GM12878 (cell line): ENCODE measurements around the gene RGS16. TPM values are rescaled to one million over a fixed set of nuclear protein-coding genes. Genes with fewer than 3 reads are reported as not detected.

Source experiments
- ATAC-seq: fragments of 200-7000 bp; cut with Tn5 transposase; 3 replicates; pipeline ENCODE4 v1.9.1; 2020; ENCODE audit warnings: mild to moderate bottlenecking, moderate library complexity
- BruUV-seq: library from RNA; stranded (reverse); fragments of 400-500 nt; replicated peaks from 2 replicates; lab custom pipeline; 2021; lab: Mats Ljungman, UMichigan
- CTCF ChIA-PET: fragments of 300-600 bp; sonication (Branson Sonifier 250); formaldehyde crosslinking; extraction: SDS; loops from one replicate; lab custom pipeline; 2021; ENCODE audit warnings: inconsistent platforms; lab: Yijun Ruan, JAX
- POLR2A ChIA-PET: fragments of 350-600 bp; formaldehyde crosslinking; extraction: SDS; loops from one replicate; lab custom pipeline; 2021; ENCODE audit warnings: inconsistent platforms; lab: Charles Lee
- RAD21 ChIA-PET: fragments of 300-600 bp; sonication (Branson Sonifier 250); formaldehyde crosslinking; loops from one replicate; lab custom pipeline; 2023; ENCODE audit warnings: antibody characterized with exemption; ENCODE audit not compliant: unreplicated experiment; lab: Charles Lee
- SMC1A ChIA-PET: fragments of 300-600 bp; sonication (Branson Sonifier 250); formaldehyde crosslinking; loops from one replicate; lab custom pipeline; 2023; ENCODE audit not compliant: unreplicated experiment, uncharacterized antibody; lab: Charles Lee
- DNase-seq: peaks from one replicate; pipeline ENCODE4 v3.0.0-alpha.2; 2011; ENCODE audit warnings: low read depth, low spot score
- FAIRE-seq: peaks from 3 replicates; lab custom pipeline; 2011; peaks lifted over from hg19 to GRCh38; lab: Jason Lieb, UNC
- H2AFZ ChIP-seq: 2 replicates; pipeline ENCODE4 v1.6.0; 2011; ENCODE audit warnings: low read depth, low read length, control low read depth; ENCODE audit not compliant: control insufficient read depth
- H3K27ac ChIP-seq: 2 replicates; pipeline ENCODE4 v1.5.1; 2011; ENCODE audit warnings: control low read depth; ENCODE audit not compliant: control insufficient read depth, insufficient read depth
- H3K27me3 ChIP-seq, 2 experiments: replicated peaks in 1 of 2; 2 replicates each; pipeline versions ENCODE4 v1.6.0 to v1.6.1; 2011; ENCODE audit warnings: low read length in 1 of 2; ENCODE audit not compliant: control insufficient read depth in 2 of 2, insufficient read depth in 2 of 2
- H3K36me3 ChIP-seq, 2 experiments: 2 replicates each; pipeline ENCODE4 v1.5.1; 2011; ENCODE audit warnings: low read length in 1 of 2; ENCODE audit not compliant: control insufficient read depth in 2 of 2, insufficient read depth in 2 of 2
- H3K4me1 ChIP-seq: 2 replicates; pipeline ENCODE4 v1.6.1; 2011; ENCODE audit warnings: mild to moderate bottlenecking, low read length, moderate library complexity, mixed read lengths; ENCODE audit not compliant: control insufficient read depth, insufficient read depth
- H3K4me2 ChIP-seq: 2 replicates; pipeline ENCODE4 v1.6.0; 2011; ENCODE audit warnings: control low read depth; ENCODE audit not compliant: control insufficient read depth, insufficient read depth
- H3K4me3 ChIP-seq: fragments of 200-600 bp; sonication (generic); 2 replicates; pipeline ENCODE4 v1.5.1; 2016
- H3K79me2 ChIP-seq: 2 replicates; pipeline ENCODE4 v1.6.0; 2011; ENCODE audit warnings: low read length; ENCODE audit not compliant: control insufficient read depth, insufficient read depth
- H3K9ac ChIP-seq: 2 replicates; pipeline ENCODE4 v1.8.0; 2011; ENCODE audit warnings: low read length, control low read depth, mixed read lengths; ENCODE audit not compliant: control insufficient read depth, insufficient read depth
- H3K9me3 ChIP-seq: replicated peaks from 3 replicates; pipeline ENCODE4 v1.5.1; 2011; ENCODE audit warnings: mild to moderate bottlenecking, low read length; ENCODE audit not compliant: control insufficient read depth, insufficient read depth
- H4K20me1 ChIP-seq: 2 replicates; pipeline ENCODE4 v1.6.0; 2011; ENCODE audit not compliant: control insufficient read depth, insufficient read depth
- EP300 ChIP-seq, 2 experiments: fragments of 150-350 bp in 1 of 2; IDR thresholded peaks; 2 replicates each; pipeline ENCODE4 v1.6.1; 2011 to 2012; ENCODE audit warnings: low read depth in 2 of 2, low read length in 2 of 2, borderline replicate concordance in 1 of 2, improper control_type of control experiment in 1 of 2, inconsistent platforms in 1 of 2; ENCODE audit not compliant: control insufficient read depth in 1 of 2
- HCFC1 ChIP-seq: fragments of 150-350 bp; IDR thresholded peaks from 2 replicates; pipeline ENCODE4 v1.6.1; 2014; ENCODE audit warnings: low read length
- IRF4 ChIP-seq: IDR thresholded peaks from 2 replicates; pipeline ENCODE4 v1.6.1; 2011; ENCODE audit warnings: low read depth, low read length
- NBN ChIP-seq: fragments of 450-650 bp; IDR thresholded peaks from 2 replicates; pipeline ENCODE4 v1.6.1; 2016
- NFXL1 ChIP-seq: fragments of 450-650 bp; IDR thresholded peaks from 2 replicates; pipeline ENCODE4 v1.6.1; 2017; ENCODE audit warnings: antibody characterized with exemption, mild to moderate bottlenecking, borderline replicate concordance
- NFYA ChIP-seq: IDR thresholded peaks from 2 replicates; pipeline ENCODE4 v1.6.1; 2011; ENCODE audit warnings: low read depth, mild to moderate bottlenecking, low read length, improper control_type of control experiment, borderline replicate concordance
- POLR2A ChIP-seq: IDR thresholded peaks from 2 replicates; pipeline ENCODE4 v1.6.1; 2011; ENCODE audit warnings: low read depth, mild to moderate bottlenecking, low read length
- POLR2AphosphoS5 ChIP-seq: IDR thresholded peaks from 2 replicates; pipeline ENCODE4 v1.6.1; 2011; ENCODE audit warnings: mild to moderate bottlenecking, low read length, inconsistent platforms
- SMARCA5 ChIP-seq: fragments of 450-650 bp; IDR thresholded peaks from 2 replicates; pipeline ENCODE4 v1.6.1; 2017; ENCODE audit warnings: mild to moderate bottlenecking
- SUZ12 ChIP-seq: fragments of 200-600 bp; sonication (generic); IDR thresholded peaks from one replicate; pipeline ENCODE4 v1.6.1; 2018; ENCODE audit warnings: antibody characterized with exemption, mild to moderate bottlenecking; ENCODE audit not compliant: unreplicated experiment
- TCF12 ChIP-seq: IDR thresholded peaks from 2 replicates; pipeline ENCODE4 v1.6.1; 2011; ENCODE audit warnings: low read depth, mild to moderate bottlenecking, low read length
- TCF7 ChIP-seq: IDR thresholded peaks from 2 replicates; pipeline ENCODE4 v1.6.1; 2014; ENCODE audit warnings: antibody characterized with exemption, borderline replicate concordance
- ZNF274 ChIP-seq: IDR thresholded peaks from one replicate; pipeline ENCODE4 v1.8.0; 2011; ENCODE audit not compliant: insufficient read length, insufficient read depth
- WGBS: methylation state at CpG from one replicate; pipeline ENCODE4 v1.1.6; 2016; ENCODE audit warnings: low lambda C conversion rate; ENCODE audit not compliant: insufficient replicate concordance, insufficient coverage; ENCODE audit errors: missing lambda C conversion rate; 5-methylcytosine and 5-hydroxymethylcytosine counted together
- in situ Hi-C: fragments of 300-500 bp; cut with MboI; formaldehyde crosslinking; loops from 9 replicates; pipeline ENCODE4 v1.14.3; 2018; ENCODE audit warnings: mixed read lengths
- intact Hi-C: fragments of 100-400 bp; cut with micrococcal nuclease; formaldehyde crosslinking; loops from one replicate; pipeline ENCODE4 v1.14.2; 2022; ENCODE audit not compliant: unreplicated experiment
- polyA plus RNA-seq, 11 experiments: library from polyadenylated mRNA; depleted of rRNA in 4 of 11; unstranded in 6 of 11; stranded (reverse) in 5 of 11; fragments of >200 nt; fragmentation: Nextera tagmentation in 4 of 11; fragmentation: Illumina TruSeq in 1 of 11; extraction: Ambion mirVana in 4 of 11; extraction: Trizol in 1 of 11; gene quantifications; 1 replicate in 1 of 11; 2 replicates in 10 of 11; pipeline versions ENCODE4 v1.2.1 to v1.2.3, GENCODE V29; 2011 to 2016; ENCODE audit warnings: inconsistent platforms in 2 of 11, missing spikeins in 2 of 11, low read depth in 1 of 11
- total RNA-seq, 4 experiments: library from RNA; depleted of rRNA in 3 of 4; stranded (reverse); fragments of >200 nt in 3 of 4; fragmentation: Illumina TruSeq in 1 of 4; extraction: Trizol in 1 of 4; gene quantifications; 2 replicates each; pipeline versions ENCODE4 v1.2.1 to v1.2.3, GENCODE V29; 2013 to 2021
- TF ChIP-seq, protein P1 (sequence below): IDR thresholded peaks from 2 replicates; pipeline ENCODE4 v1.6.1; 2012; ENCODE audit warnings: improper control_type of control experiment, low read depth, low read length; ENCODE audit not compliant: insufficient replicate concordance
- TF ChIP-seq, protein P2 (sequence below): IDR thresholded peaks from 2 replicates; pipeline ENCODE4 v1.6.1; 2011; ENCODE audit warnings: low read depth, mild to moderate bottlenecking, low read length, moderate library complexity, borderline replicate concordance; ENCODE audit errors: extremely low read depth
- TF ChIP-seq, protein P3 (sequence below): fragments of 450-650 bp; IDR thresholded peaks from 2 replicates; pipeline ENCODE4 v1.6.1; 2016; ENCODE audit warnings: mild to moderate bottlenecking

Gene RGS16
- total and polyA plus RNA-seq, 10 of the 15 experiments (the other 5 are each of a cell fraction or from before 2014, with no cell fraction given): 16.4 to 58.2 (median 44.6) TPM

DNA sequence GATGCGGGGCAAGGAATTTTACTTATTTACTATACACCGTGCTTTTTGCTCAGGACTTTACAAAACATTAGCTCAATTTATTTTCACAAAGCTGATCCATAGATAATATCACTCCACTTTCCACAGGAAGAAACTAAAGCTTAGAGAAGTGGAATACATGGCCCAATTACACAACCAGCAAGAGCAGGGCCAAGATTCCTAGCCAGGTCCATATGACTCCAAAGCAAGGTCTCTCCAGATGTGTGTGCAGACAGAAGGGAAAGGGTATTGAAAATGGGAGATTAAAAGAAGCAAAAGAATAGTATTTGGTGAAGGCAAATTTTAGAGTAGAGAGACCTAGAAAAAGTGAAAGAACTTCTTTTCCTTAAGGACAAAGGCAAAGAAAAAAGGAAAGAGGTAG, 49.8 kb upstream of the RGS16 start:
- intact Hi-C loops (no loop called here), in situ Hi-C loops (no loop called here)
- no peak for FAIRE-seq
- no TSS peak for BruUV-seq
- Histone ChIP-seq H4K20me1 (no peaks in the 10 kb centered on the region), H3K79me2 (no peaks in the 10 kb centered on the region), H3K9ac (no peak overlapping the region), H3K27ac (no peak overlapping the region), H3K36me3 (no peaks in the 10 kb centered on the region), H3K27me3 (no peaks in the 10 kb centered on the region), H2AFZ (no peak overlapping the region), H3K4me3 (no peak overlapping the region), H3K4me2 (no peak overlapping the region), H3K9me3 (no peaks in the 10 kb centered on the region), H3K4me1 (peaks cover 24% of the 10 kb centered on the region; the same call in 1 of the 2 replicates)
- no peak for TF ChIP-seq NFXL1
- TF ChIP-seq EP300 (IDR thresholded peaks at IDR 0.05; ENCODE audit: borderline replicate concordance in 1 of 2, control insufficient read depth in 1 of 2, low read depth in 2 of 2, low read length in 2 of 2): no peak
- TF ChIP-seq, protein P1, sequence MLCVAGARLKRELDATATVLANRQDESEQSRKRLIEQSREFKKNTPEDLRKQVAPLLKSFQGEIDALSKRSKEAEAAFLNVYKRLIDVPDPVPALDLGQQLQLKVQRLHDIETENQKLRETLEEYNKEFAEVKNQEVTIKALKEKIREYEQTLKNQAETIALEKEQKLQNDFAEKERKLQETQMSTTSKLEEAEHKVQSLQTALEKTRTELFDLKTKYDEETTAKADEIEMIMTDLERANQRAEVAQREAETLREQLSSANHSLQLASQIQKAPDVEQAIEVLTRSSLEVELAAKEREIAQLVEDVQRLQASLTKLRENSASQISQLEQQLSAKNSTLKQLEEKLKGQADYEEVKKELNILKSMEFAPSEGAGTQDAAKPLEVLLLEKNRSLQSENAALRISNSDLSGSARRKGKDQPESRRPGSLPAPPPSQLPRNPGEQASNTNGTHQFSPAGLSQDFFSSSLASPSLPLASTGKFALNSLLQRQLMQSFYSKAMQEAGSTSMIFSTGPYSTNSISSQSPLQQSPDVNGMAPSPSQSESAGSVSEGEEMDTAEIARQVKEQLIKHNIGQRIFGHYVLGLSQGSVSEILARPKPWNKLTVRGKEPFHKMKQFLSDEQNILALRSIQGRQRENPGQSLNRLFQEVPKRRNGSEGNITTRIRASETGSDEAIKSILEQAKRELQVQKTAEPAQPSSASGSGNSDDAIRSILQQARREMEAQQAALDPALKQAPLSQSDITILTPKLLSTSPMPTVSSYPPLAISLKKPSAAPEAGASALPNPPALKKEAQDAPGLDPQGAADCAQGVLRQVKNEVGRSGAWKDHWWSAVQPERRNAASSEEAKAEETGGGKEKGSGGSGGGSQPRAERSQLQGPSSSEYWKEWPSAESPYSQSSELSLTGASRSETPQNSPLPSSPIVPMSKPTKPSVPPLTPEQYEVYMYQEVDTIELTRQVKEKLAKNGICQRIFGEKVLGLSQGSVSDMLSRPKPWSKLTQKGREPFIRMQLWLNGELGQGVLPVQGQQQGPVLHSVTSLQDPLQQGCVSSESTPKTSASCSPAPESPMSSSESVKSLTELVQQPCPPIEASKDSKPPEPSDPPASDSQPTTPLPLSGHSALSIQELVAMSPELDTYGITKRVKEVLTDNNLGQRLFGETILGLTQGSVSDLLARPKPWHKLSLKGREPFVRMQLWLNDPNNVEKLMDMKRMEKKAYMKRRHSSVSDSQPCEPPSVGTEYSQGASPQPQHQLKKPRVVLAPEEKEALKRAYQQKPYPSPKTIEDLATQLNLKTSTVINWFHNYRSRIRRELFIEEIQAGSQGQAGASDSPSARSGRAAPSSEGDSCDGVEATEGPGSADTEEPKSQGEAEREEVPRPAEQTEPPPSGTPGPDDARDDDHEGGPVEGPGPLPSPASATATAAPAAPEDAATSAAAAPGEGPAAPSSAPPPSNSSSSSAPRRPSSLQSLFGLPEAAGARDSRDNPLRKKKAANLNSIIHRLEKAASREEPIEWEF: no peak
- TF ChIP-seq TCF12: no peak
- TF ChIP-seq NBN: no peak
- no peak for TF ChIP-seq TCF7
- TF ChIP-seq IRF4: no peak
- TF ChIP-seq, protein P2, sequence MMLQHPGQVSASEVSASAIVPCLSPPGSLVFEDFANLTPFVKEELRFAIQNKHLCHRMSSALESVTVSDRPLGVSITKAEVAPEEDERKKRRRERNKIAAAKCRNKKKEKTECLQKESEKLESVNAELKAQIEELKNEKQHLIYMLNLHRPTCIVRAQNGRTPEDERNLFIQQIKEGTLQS: no peak
- TF ChIP-seq, protein P3, sequence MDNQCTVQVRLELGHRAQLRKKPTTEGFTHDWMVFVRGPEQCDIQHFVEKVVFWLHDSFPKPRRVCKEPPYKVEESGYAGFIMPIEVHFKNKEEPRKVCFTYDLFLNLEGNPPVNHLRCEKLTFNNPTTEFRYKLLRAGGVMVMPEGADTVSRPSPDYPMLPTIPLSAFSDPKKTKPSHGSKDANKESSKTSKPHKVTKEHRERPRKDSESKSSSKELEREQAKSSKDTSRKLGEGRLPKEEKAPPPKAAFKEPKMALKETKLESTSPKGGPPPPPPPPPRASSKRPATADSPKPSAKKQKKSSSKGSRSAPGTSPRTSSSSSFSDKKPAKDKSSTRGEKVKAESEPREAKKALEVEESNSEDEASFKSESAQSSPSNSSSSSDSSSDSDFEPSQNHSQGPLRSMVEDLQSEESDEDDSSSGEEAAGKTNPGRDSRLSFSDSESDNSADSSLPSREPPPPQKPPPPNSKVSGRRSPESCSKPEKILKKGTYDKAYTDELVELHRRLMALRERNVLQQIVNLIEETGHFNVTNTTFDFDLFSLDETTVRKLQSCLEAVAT: no peak
- no peak for TF ChIP-seq POLR2AphosphoS5
- no peak for TF ChIP-seq POLR2A
- no peak for TF ChIP-seq SUZ12
- TF ChIP-seq SMARCA5: no peak
- TF ChIP-seq HCFC1: no peak
- no peak for TF ChIP-seq NFYA
- no peak for TF ChIP-seq ZNF274
- 92% methylated on average over 2 of the region's 2 CpGs for WGBS
- ChIA-PET CTCF (interaction anchor here (0.7 to 2.1 kb wide), 7 partner anchors 13 to 209 kb away, joined by 3 to 7 read pairs (median 3); no protein-coding TSS in a partner anchor), RAD21 (interaction anchor here (1.0 kb wide), 1 partner anchor 33 kb away, joined by 3 read pairs; no protein-coding TSS in a partner anchor), SMC1A (interaction anchor here (0.7 to 3.9 kb wide), 8 partner anchors 8 to 58 kb away, joined by 3 to 26 read pairs (median 6); partner anchors contain the start of gene RGS16), POLR2A (no interaction called here)
- DNase-seq: no peak
- ATAC-seq: no peak
